Measurements from ENCODE around the gene ZNF497.
A peak's percentile ranks its signal among the peaks of the same experiment; 100 is the strongest.
"Not testable (repeated sequence)": the region's sequence is repeated elsewhere in the genome, so short reads cannot be mapped to it uniquely, and the experiment has no call there.

ZNF497 gene

DNA sequence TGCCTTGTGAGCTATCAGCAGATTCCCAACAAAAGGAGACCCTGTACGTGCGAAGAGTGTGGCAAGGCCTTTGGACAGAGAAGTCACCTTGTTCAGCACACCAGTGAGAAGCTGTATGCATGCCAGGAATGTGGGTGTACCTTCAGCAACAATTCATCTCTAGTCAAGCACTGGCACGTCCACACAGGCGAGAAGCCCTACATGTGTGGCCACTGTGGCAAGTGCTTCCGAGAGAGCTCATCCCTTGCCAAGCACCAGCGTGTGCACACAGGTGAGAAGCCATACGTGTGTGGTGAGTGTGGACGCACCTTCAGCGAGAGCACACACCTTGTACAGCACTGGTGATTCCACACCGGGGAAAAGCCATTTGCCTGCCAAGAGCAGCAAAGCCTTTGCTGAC is 43.3 kb downstream of the ZNF497 start:
- no peak for DNase-seq (ENCODE audit: extremely low read depth, low read depth)
- TF ChIP-seq, protein P1, sequence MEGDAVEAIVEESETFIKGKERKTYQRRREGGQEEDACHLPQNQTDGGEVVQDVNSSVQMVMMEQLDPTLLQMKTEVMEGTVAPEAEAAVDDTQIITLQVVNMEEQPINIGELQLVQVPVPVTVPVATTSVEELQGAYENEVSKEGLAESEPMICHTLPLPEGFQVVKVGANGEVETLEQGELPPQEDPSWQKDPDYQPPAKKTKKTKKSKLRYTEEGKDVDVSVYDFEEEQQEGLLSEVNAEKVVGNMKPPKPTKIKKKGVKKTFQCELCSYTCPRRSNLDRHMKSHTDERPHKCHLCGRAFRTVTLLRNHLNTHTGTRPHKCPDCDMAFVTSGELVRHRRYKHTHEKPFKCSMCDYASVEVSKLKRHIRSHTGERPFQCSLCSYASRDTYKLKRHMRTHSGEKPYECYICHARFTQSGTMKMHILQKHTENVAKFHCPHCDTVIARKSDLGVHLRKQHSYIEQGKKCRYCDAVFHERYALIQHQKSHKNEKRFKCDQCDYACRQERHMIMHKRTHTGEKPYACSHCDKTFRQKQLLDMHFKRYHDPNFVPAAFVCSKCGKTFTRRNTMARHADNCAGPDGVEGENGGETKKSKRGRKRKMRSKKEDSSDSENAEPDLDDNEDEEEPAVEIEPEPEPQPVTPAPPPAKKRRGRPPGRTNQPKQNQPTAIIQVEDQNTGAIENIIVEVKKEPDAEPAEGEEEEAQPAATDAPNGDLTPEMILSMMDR (IDR thresholded peaks at IDR 0.05; ENCODE audit: low read depth, low read length): no peak

DNA sequence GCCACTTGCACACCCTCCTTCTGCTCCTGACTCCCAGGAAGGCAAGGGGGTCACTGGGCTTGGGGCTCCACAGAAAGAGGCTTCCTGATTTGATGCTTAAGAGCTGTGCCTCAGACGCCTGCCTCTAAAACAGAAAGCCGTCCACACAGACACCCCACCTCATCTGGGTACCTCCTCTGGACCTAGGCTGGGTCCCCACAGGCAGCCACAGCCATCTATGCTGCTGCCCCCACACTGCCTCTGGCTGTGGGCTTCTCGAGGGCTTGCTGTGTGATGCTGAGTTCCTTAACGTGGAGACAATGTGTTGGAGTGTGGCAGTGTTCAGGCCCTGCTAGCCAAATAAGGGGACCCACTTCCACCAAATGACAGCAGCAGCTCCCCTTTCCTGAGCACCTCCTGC is 44.3 kb downstream of the ZNF497 start:
- TF ChIP-seq, protein P1 (IDR thresholded peaks at IDR 0.05; ENCODE audit: low read depth, low read length): no peak

DNA sequence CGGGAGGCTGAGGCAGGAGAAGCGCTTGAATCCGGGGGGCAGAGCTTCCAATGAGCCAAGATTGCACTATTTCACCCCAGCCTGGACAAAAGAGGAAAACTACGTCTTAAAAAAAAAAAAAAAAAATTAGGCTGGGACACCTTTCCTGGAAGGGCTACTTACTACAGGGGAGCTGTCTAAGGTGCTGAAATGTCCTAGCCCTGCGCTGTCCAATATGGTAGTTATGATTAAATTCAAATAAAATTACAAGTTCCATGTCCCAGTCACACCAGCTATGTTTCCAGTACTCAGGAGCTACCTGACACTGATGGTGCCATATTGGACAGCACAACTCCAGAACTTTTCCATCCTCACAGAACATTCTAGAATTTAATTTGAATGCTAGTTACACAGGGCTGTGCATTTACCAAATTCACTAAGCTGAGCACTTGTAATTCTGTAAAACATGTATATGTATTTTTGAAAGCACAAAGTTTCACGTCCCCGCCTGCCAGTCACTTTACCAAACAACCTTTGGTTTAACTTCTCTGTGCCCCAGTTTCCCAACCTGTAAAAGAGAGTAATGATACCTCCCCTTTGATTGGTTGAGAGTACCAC is 45.0 kb downstream of the ZNF497 start:
- no peak for DNase-seq (ENCODE audit: extremely low read depth, low read depth)
- TF ChIP-seq, protein P1 (IDR thresholded peaks at IDR 0.05; ENCODE audit: low read depth, low read length): no peak

More for the DNA sequence above, 44.3 kb downstream of the ZNF497 start:
- no peak for DNase-seq (ENCODE audit: extremely low read depth, low read depth)

DNA sequence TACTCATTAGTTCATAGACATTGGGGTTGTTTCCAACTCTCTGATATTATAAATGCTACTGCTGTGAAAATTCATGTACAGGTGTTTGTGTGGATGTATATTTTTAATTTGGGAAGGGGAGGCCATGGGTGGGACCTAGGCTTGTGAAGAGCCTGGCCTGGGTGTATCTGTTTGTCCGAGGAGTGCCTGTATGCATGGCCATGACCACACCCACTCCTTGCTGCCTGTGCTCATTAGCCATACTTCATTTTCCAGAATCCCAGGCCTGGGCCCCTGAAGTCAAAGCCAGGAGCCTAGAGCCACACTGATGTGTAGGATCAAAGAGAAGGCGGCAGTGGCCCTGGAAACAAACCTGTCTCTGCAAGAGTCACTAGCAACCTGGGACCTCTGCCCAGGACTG is 47.0 kb downstream of the ZNF497 start:
- DNase-seq (ENCODE audit: extremely low read depth, low read depth): no peak
- TF ChIP-seq, protein P1 (IDR thresholded peaks at IDR 0.05; ENCODE audit: low read depth, low read length): no peak

DNA sequence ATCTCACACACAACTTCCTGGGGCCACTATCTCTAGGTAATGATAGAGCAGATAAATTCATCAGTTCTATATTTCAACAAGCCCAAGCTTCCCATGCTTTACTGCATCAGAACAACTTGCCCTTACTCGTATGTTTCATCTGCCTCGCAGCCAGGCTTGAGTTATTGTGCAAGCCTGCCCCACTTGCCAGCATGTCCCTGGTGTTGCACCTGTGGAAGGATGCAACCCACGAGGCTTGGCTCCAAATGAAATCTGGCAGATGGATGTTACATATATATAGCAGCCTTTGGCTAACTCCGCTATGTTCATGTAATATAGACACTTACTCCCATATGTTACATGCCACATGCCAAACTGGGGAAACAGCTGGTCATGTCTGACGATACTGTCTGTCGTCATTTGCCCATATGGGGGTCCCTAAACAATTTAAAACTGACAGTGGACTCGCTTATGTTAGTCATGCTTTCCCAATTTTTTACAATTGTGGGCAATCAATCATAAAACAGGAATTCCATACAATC is 51.1 kb downstream of the ZNF497 start:
- no peak for DNase-seq (ENCODE audit: extremely low read depth, low read depth)
- TF ChIP-seq, protein P1 (IDR thresholded peaks at IDR 0.05; ENCODE audit: low read depth, low read length): no peak

DNA sequence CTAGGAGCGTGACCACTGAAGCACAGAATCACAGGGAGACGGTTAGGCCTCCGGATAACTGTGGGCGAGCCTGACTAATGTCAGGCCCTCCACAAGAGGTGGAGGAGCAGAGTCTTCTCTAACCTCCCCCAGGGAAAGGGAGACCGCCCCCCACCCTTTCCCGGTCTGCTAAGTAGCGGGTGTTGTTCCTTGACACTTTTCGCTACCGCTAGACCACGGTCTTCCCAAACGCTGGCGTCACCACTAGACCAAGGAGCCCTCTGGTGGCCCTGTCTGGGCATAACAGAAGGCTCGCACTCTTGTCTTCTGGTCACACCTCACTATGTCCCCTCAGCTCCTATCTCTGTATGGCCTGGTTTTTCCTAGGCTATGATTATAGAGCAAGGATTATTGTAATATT is 51.9 kb downstream of the ZNF497 start:
- DNase-seq (ENCODE audit: extremely low read depth, low read depth): not testable (repeated sequence)
- TF ChIP-seq, protein P1 (IDR thresholded peaks at IDR 0.05; ENCODE audit: low read depth, low read length): peak; percentile 9

DNA sequence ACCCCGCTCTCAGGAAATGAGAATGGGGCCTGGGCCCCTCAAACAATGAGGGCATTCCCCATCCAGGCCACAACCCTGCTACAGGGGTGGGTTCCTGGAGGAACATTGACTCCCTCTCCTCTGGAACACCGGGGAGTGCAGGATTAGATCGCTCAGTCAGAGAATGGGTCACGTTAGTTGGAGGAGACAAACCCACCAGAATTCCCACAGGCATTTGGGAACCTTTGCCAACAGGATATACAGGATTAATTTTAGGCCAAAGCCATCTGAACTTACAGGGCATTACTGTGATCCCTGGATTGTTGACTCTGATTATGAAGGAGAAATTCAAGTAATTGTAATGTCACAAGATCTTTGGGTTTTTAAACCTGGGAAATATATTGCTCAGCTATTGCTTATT is 54.8 kb downstream of the ZNF497 start:
- TF ChIP-seq, protein P1 (IDR thresholded peaks at IDR 0.05; ENCODE audit: low read depth, low read length): no peak
- DNase-seq (ENCODE audit: extremely low read depth, low read depth): no peak
